Adrenal gland (tissue), 12 donors: ENCODE results near the gene DOCK1. TPM values are rescaled to one million over a fixed set of nuclear protein-coding genes. Genes with fewer than 3 reads are reported as not detected.
"Not testable (repeated sequence)": the region's sequence is repeated elsewhere in the genome, so short reads cannot be mapped to it uniquely, and the experiment has no call there.

Source experiments
- DNase-seq, 7 donors: peaks; one replicate each; pipeline ENCODE4 v3.0.0-alpha.2; 2019 to 2020
- H3K27ac ChIP-seq, 5 donors: fragments of 200-600 bp; sonication (generic) in 4 of 5; 1 replicate in 3 of 5; 2 replicates in 2 of 5; pipeline versions ENCODE4 v1.5.1 to v1.8.0; 2016 to 2020; ENCODE audit warnings: mild to moderate bottlenecking in 1 of 5
- H3K27me3 ChIP-seq: fragments of 200-600 bp; 2 replicates; pipeline ENCODE4 v1.8.0; 2021
- H3K36me3 ChIP-seq, 2 donors: fragments of 200-600 bp; replicated peaks in 1 of 2; 1 replicate in 1 of 2; 2 replicates in 1 of 2; pipeline versions ENCODE4 v1.5.1 to v1.8.0; 2018 to 2022
- H3K4me1 ChIP-seq, 2 donors: fragments of 200-600 bp; replicated peaks in 1 of 2; 1 replicate in 1 of 2; 2 replicates in 1 of 2; pipeline versions ENCODE4 v1.5.1 to v1.8.0; 2018 to 2021
- H3K4me3 ChIP-seq, 4 donors: fragments of 200-600 bp; sonication (generic) in 3 of 4; one replicate each; pipeline ENCODE4 v1.5.1; 2016 to 2018
- H3K9me3 ChIP-seq, 3 donors: fragments of 200-600 bp; sonication (generic) in 1 of 3; replicated peaks in 1 of 3; 1 replicate in 2 of 3; 2 replicates in 1 of 3; pipeline versions ENCODE4 v1.5.1 to v1.8.0; 2016 to 2021
- CTCF ChIP-seq, 6 experiments: fragments of 450-650 bp in 4 of 6; fragments of 200-600 bp in 2 of 6; sonication (generic) in 1 of 6; IDR thresholded peaks; 1 replicate in 5 of 6; 2 replicates in 1 of 6; pipeline versions ENCODE4 v1.5.1 to v1.8.0; 2016 to 2021; ENCODE audit warnings: antibody characterized with exemption in 6 of 6, mild to moderate bottlenecking in 2 of 6, moderate library complexity in 1 of 6
- POLR2A ChIP-seq, 2 donors: fragments of 450-650 bp; IDR thresholded peaks; one replicate each; pipeline ENCODE4 v1.6.1; 2017; ENCODE audit warnings: antibody characterized with exemption in 2 of 2, mild to moderate bottlenecking in 2 of 2, moderate library complexity in 1 of 2
- WGBS, 4 donors: extraction: QIAGEN DNeasy Blood & Tissue Kit in 2 of 4; methylation state at CpG; one replicate each; pipeline versions ENCODE4 v1.1.5 to v1.1.7; 2013 to 2017; 5-methylcytosine and 5-hydroxymethylcytosine counted together
- intact Hi-C, 2 donors: fragments of 100-400 bp; cut with DNase I; formaldehyde crosslinking; loops; one replicate each; pipeline versions ENCODE4 v1.14.1 to v1.15.0; 2022 to 2023
- polyA plus RNA-seq, 3 donors: library from polyadenylated mRNA; stranded (reverse); fragments of 200-250 nt in 2 of 3; fragments of 350-450 nt in 1 of 3; fragmentation: Illumina TruSeq in 1 of 3; extraction: RNeasy Lipid Tissue Mini Kit (QIAGEN cat#74804) in 1 of 3; gene quantifications; one replicate each; pipeline ENCODE4 v1.2.3, GENCODE V29; 2013 to 2014
- total RNA-seq, 9 donors: library from RNA; depleted of rRNA in 4 of 9; stranded (reverse); fragments of >200 nt in 4 of 9; fragments of 120-200 nt in 1 of 9; fragmentation: NEBNext Ultra II Directional in 1 of 9; extraction: Animal tissue kit (Norgen Biotek cat#: 25700) in 1 of 9; gene quantifications; one replicate each; pipeline versions ENCODE4 v1.1.0 to v1.2.4, GENCODE V29; 2013 to 2023
- donor health status: healthy with polysubstance abuse.
- donor health status: Bipolar disorder and iron deficiency.
- donor health status: DM: yes; HTN: yes; CAD: no.
- donor health status: DM: no; HTN: no; CAD: no.
- donor health status: DM: no; HTN: no; CAD: no.
- donor health status: DM: yes; HTN: yes; CAD: no.

The DOCK1 gene
- total and polyA plus RNA-seq, 12 donors = 8.1 to 30.4 (median 21.6) TPM

DNA sequence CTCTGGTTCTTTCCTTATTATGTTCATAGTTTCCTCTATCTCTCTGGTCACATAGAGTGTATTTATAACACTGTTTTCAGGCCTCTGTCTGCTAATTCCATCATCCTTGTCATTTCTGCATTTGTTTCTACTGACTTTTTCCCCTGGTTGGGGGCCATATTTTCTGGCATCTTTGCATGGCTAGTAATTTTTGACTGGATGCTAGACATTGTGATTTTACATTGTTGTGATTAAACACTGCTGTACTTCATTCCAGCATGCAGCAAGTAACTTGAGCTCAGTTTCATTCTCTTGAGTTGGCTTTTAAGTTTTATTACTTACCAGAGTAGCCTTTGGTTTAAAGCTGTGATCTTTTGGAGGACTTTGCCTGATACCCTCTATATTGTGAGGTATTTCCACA, 6.8 kb upstream of the DOCK1 start:
- no peak for DNase-seq
- intact Hi-C loops = no loop called here
- Histone ChIP-seq H3K9me3 (no peaks in the 10 kb centered on the region), H3K36me3 (no peaks in the 10 kb centered on the region), H3K27ac (no peak overlapping the region), H3K27me3 (no peaks in the 10 kb centered on the region), H3K4me1 (no peaks in the 10 kb centered on the region), H3K4me3 (no peak overlapping the region)
- TF ChIP-seq CTCF (IDR thresholded peaks at IDR 0.05) (no peak), POLR2A (IDR thresholded peaks at IDR 0.05) (no peak)

GRCh38 chr10:126899529-126899928, 5.7 kb upstream of the DOCK1 start:
- H3K4me1 ChIP-seq, H3K27ac ChIP-seq, H3K4me3 ChIP-seq, intact Hi-C loops, DNase-seq, H3K36me3 ChIP-seq, H3K9me3 ChIP-seq, H3K27me3 ChIP-seq: not testable (repeated sequence)
- WGBS, 4 donors = 67 to 96% (median 93%) methylated on average over 2 of the region's 2 CpGs

- Histone ChIP-seq H3K4me3 (no peak overlapping the region), H3K27ac (no peak overlapping the region), H3K27me3 (no peaks in the 10 kb centered on the region), H3K9me3 (no peaks in the 10 kb centered on the region), H3K4me1 (peaks cover 0 to 7% of the 10 kb centered on the region in 2 donors), H3K36me3 (no peaks in the 10 kb centered on the region)
- DNase-seq = no peak
- 86 to 93% (median 91%) methylated on average over 2 to 3 of the region's 3 CpGs for WGBS, 4 donors
- no peak for TF ChIP-seq POLR2A (IDR thresholded peaks at IDR 0.05)
- no peak for TF ChIP-seq CTCF (IDR thresholded peaks at IDR 0.05)
- intact Hi-C loops = no loop called here
Measured at GRCh38 chr10:126902157-126902556, 3.1 kb upstream of the DOCK1 start.

- Histone ChIP-seq H3K27ac (no peak overlapping the region), H3K4me3 (no peak overlapping the region), H3K9me3 (no peaks in the 10 kb centered on the region), H3K36me3 (no peaks in the 10 kb centered on the region), H3K27me3 (no peaks in the 10 kb centered on the region), H3K4me1 (peaks cover 0 to 7% of the 10 kb centered on the region in 2 donors)
- TF ChIP-seq CTCF (IDR thresholded peaks at IDR 0.05) (no peak), POLR2A (IDR thresholded peaks at IDR 0.05) (no peak)
- intact Hi-C loops = no loop called here
- DNase-seq = no peak
- 69 to 85% (median 77%) methylated on average over 12 of the region's 12 CpGs for WGBS, 4 donors
Measured at GRCh38 chr10:126903656-126904360, 1.4 kb upstream of the DOCK1 start.

DNA sequence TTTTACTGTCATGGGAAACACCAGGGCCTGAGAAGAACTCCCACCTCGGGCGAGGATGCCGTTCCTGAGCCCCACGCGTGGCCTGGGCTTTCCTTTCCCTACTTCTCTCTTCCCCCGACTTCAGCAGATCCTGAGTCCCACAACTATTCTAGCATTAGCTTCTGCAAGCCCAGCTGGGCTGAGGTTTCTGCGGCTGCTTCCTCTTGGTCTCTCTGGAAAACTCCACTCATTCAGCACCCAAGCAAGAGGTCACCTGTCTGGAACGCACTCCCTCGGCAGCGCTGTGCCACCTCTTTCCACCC, 761 bp upstream of the DOCK1 start:
- H3K4me3 ChIP-seq = peak overlapping the region in 1 of 4 donors; percentile 98
- no peak for DNase-seq
- H3K4me1 ChIP-seq = peaks cover 0 to 7% of the 10 kb centered on the region in 2 donors
- no peak overlapping the region for H3K27ac ChIP-seq
- WGBS, 4 donors = 38 to 60% (median 44%) methylated on average over 10 of the region's 10 CpGs
- H3K9me3 ChIP-seq = no peaks in the 10 kb centered on the region
- no peaks in the 10 kb centered on the region for H3K36me3 ChIP-seq
- TF ChIP-seq POLR2A (IDR thresholded peaks at IDR 0.05) = no peak
- TF ChIP-seq CTCF (IDR thresholded peaks at IDR 0.05) = no peak
- intact Hi-C loops = no loop called here
- H3K27me3 ChIP-seq = no peaks in the 10 kb centered on the region
